ENCODE measurements around the gene IRF1. TPM values are rescaled to one million over a fixed set of nuclear protein-coding genes. Genes with fewer than 3 reads are reported as not detected.
A peak's percentile ranks its signal among the peaks of the same experiment; 100 is the strongest.

IRF1 gene
- total RNA-seq, 4 donors from 2014 or later = 8.3 to 52.9 (median 13.1) TPM

- Histone ChIP-seq H3K27me3 (no peaks in the 10 kb centered on the region), H3K9me3 (no peaks in the 10 kb centered on the region), H3K4me3 (no peak overlapping the region), H3K4me1 (peaks cover 4 to 82% (median 22%) of the 10 kb centered on the region in 3 donors), H3K27ac (peak overlapping the region in 1 of 4 donors; percentile 15), H3K36me3 (peaks cover 0 to 16% (median 0%) of the 10 kb centered on the region in 3 donors)
- 75 to 83% methylated on average over 2 of the region's 2 CpGs for WGBS, 2 donors
- intact Hi-C loops (cut with DNase I) = no loop called here
- TF ChIP-seq CTCF (IDR thresholded peaks at IDR 0.05) = no peak
- no peak for TF ChIP-seq POLR2A (IDR thresholded peaks at IDR 0.05)
- no peak for DNase-seq
These were observed 19.2 kb downstream of the IRF1 start for GRCh38 chr5:132471151-132471907.

GRCh38 chr5:132470596-132470995, 20.0 kb downstream of the IRF1 start:
- DNase-seq = no peak
- intact Hi-C loops (cut with DNase I) = no loop called here
- TF ChIP-seq POLR2A (IDR thresholded peaks at IDR 0.05) (no peak), CTCF (IDR thresholded peaks at IDR 0.05) (no peak)
- H3K4me3 ChIP-seq = no peak overlapping the region
- 78% methylated on average over 1 of the region's 1 CpG; no CpG with 5 or more reads in 1 of the 2 donors for WGBS, 2 donors
- H3K4me1 ChIP-seq = peaks cover 4 to 82% (median 29%) of the 10 kb centered on the region in 3 donors
- no peak overlapping the region for H3K27ac ChIP-seq
- H3K36me3 ChIP-seq = peaks cover 0 to 16% (median 0%) of the 10 kb centered on the region in 3 donors
- H3K9me3 ChIP-seq = no peaks in the 10 kb centered on the region
- no peaks in the 10 kb centered on the region for H3K27me3 ChIP-seq

GRCh38 chr5:132470010-132470392, 20.6 kb downstream of the IRF1 start:
- no peak overlapping the region for H3K4me3 ChIP-seq
- TF ChIP-seq POLR2A (IDR thresholded peaks at IDR 0.05) = no peak
- H3K9me3 ChIP-seq = no peaks in the 10 kb centered on the region
- peaks cover 8 to 82% (median 29%) of the 10 kb centered on the region in 3 donors for H3K4me1 ChIP-seq
- H3K27me3 ChIP-seq = no peaks in the 10 kb centered on the region
- intact Hi-C loops (cut with DNase I) = no loop called here
- DNase-seq = no peak
- H3K36me3 ChIP-seq = peaks cover 0 to 16% (median 0%) of the 10 kb centered on the region in 3 donors
- 65 to 100% methylated on average over 3 to 4 of the region's 4 CpGs for WGBS, 2 donors
- H3K27ac ChIP-seq = no peak overlapping the region

- Histone ChIP-seq H3K36me3 (peaks cover 0 to 16% (median 0%) of the 10 kb centered on the region in 3 donors), H3K9me3 (no peaks in the 10 kb centered on the region), H3K27ac (no peak overlapping the region), H3K27me3 (no peaks in the 10 kb centered on the region), H3K4me1 (peaks cover 12 to 82% (median 32%) of the 10 kb centered on the region in 3 donors), H3K4me3 (no peak overlapping the region)
- intact Hi-C loops (cut with DNase I) = no loop called here
- TF ChIP-seq POLR2A (IDR thresholded peaks at IDR 0.05) (no peak), CTCF (IDR thresholded peaks at IDR 0.05) (no peak)
- DNase-seq = no peak
- WGBS, 2 donors = 85% methylated on average over 5 to 6 of the region's 6 CpGs
These were observed 21.1 kb downstream of the IRF1 start for GRCh38 chr5:132469380-132470009.

GRCh38 chr5:132468656-132469379, 21.8 kb downstream of the IRF1 start:
- no peak overlapping the region for H3K4me3 ChIP-seq
- H3K27me3 ChIP-seq = no peaks in the 10 kb centered on the region
- H3K27ac ChIP-seq = no peak overlapping the region
- no peaks in the 10 kb centered on the region for H3K9me3 ChIP-seq
- peaks cover 17 to 82% (median 38%) of the 10 kb centered on the region in 3 donors for H3K4me1 ChIP-seq
- DNase-seq = no peak
- intact Hi-C loops (cut with DNase I) = no loop called here
- 75 to 78% methylated on average over 3 of the region's 3 CpGs for WGBS, 2 donors
- H3K36me3 ChIP-seq = peaks cover 0 to 16% (median 0%) of the 10 kb centered on the region in 3 donors
- TF ChIP-seq POLR2A (IDR thresholded peaks at IDR 0.05) = no peak
- TF ChIP-seq CTCF (IDR thresholded peaks at IDR 0.05) = no peak

All from esophagus squamous epithelium (tissue), 5 donors.